GM04503 (cell line): ENCODE measurements around the gene OR4E1.
"Not testable (repeated sequence)": the region's sequence is repeated elsewhere in the genome, so short reads cannot be mapped to it uniquely, and the experiment has no call there.

Experiments
- DNase-seq: peaks from one replicate; pipeline ENCODE4 v3.0.0-alpha.2; 2012; ENCODE audit warnings: low read depth

Gene OR4E1

GRCh38 chr14:21652209-21652808 lies 21.3 kb downstream of the OR4E1 start:
- DNase-seq: no peak

- DNase-seq: no peak
These were observed 26.2 kb downstream of the OR4E1 start for GRCh38 chr14:21647380-21647779.

GRCh38 chr14:21643407-21643806 lies 30.2 kb downstream of the OR4E1 start:
- no peak for DNase-seq

GRCh38 chr14:21642683-21643082 lies 30.9 kb downstream of the OR4E1 start:
- no peak for DNase-seq

- DNase-seq: no peak
These were observed 38.8 kb downstream of the OR4E1 start, which contains the start of gene OR10G2 for GRCh38 chr14:21634840-21635239. Gene OR10G2 (minus strand): TSS chr14:21634940. CDS start chr14:21634842, 98 bp downstream.

- no peak for DNase-seq
These were observed 42.5 kb downstream of the OR4E1 start for GRCh38 chr14:21631084-21631483.

- DNase-seq: not testable (repeated sequence)
These were observed 43.1 kb downstream of the OR4E1 start for GRCh38 chr14:21630503-21630902.

GRCh38 chr14:21626491-21627230 lies 47.0 kb downstream of the OR4E1 start:
- DNase-seq: no peak
